HG03064 (cell line): ENCODE results near the gene FLNA.
A peak's percentile ranks its signal among the peaks of the same experiment; 100 is the strongest.
"Not testable (repeated sequence)": the region's sequence is repeated elsewhere in the genome, so short reads cannot be mapped to it uniquely, and the experiment has no call there.

Experiments
- ATAC-seq: cut with Tn5 transposase; IDR thresholded peaks from one replicate; pipeline ENCODE4 v1.9.1; 2021; ENCODE audit warnings: low read depth; ENCODE audit not compliant: unreplicated experiment

The FLNA gene

DNA sequence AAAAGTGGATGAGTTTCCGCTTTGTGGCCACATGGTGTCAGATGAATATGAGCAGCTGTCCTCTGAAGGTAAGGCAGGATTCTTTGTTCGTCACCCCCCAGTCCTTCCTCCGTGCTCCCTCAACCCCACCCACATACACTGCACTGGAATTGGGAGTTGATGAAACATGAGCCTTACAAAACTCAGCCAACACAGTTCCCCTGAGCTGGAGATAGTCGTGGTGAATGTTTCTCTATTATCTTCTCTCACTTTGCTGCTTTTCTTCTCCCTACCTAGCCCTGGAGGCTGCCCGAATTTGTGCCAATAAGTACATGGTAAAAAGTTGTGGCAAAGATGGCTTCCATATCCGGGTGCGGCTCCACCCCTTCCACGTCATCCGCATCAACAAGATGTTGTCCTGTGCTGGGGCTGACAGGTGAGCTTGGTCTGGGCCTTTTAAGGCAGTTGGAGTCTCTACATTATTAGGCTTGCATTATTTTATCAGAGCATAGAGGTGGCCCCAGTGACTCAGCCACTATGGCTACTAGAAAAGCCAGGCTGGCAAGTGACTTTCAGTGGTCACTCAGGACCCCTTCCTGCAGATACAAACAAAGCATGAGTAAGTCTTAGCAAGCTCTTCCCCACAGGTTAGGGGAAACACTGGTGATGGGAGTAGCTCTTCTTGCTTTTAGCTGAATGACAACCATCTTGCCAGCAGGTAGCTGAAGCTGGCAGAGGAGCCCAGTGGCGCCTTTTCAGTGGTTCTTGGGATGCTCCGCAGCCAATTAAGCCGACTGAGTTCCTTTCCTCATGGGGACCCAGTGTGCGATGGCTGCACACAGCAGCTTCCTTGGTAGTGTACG lies 25.3 kb upstream of the FLNA start:
- no peak for ATAC-seq

DNA sequence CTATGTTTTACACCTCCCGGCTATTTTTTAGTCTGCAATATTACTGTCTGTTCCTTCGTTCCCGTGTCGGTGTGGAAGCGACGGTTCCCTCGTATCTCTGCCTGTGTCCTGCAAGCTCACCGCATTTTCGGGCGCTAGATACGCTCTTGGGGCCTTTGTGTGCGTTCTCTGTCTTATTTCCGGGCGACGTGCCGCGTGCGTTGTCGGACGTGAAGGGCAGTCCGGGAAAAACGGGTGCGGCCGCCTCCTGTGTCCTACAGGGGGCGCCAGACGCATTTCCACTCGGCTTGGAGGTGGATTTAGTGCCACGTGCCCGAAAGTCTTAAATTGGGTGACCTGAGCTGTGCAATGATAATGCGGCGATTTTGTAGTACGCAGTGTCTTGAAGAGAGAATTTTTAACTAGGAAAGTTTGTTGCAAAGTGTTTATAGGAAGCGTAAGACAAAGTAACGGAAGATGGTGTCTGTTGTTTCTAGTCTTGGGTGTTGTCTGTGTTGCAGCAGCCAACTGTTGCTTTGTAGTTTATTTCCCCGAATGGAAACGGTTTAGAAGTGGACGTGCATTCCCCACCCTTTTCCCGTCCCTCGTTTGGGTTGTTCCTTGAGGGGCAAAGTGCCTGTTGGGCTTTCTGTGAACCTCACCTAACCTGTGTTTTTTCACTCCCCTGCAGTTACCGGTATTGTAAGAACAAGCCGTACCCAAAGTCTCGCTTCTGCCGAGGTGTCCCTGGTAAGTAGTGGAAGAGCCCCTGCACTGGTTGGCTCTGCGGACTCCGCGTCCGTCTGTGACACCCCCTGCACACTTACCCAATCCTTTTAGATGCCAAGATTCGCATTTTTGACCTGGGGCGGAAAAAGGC lies 24.5 kb upstream of the FLNA start:
- no peak for ATAC-seq

DNA sequence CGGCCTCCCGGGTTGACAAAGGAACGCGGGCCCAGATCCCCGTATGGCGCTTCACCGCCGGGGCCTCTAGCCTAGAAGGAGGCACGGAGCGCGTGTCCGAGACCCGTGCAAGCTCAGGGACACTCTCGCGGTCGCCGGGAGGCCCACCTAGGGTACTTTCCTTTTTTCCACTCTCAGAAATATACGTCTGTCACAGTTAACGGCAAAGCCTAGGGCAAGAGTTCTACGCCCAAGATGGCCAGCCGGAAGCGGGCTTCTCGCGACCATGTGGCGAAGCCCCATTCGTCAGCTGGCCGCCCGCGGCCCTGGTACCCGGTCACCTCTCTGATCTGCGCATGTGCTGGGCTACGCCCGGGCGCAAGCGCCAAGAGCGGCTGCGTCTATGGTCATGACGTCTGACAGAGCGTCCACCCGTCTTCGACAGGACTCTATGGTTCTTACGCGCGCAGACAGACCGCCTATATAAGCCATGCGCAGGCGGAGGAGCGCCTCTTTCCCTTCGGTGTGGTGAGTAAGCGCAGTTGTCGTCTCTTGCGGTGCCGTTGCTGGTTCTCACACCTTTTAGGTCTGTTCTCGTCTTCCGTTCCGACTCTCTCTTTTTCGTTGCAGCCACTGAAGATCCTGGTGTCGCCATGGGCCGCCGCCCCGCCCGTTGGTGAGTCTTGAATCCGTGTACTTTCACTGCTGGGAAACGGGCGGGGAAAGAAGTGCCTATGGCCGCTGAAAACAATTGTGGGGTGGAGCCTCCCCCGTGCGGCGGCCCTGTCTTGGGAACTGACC lies 23.6 kb upstream of the FLNA start, which contains the start of gene RPL10:
Gene RPL10 (plus strand): TSS at position 490 of the 780 bp plus-strand sequence. CDS start 143 bp downstream, at position 633.
- peak; percentile 52 for ATAC-seq

DNA sequence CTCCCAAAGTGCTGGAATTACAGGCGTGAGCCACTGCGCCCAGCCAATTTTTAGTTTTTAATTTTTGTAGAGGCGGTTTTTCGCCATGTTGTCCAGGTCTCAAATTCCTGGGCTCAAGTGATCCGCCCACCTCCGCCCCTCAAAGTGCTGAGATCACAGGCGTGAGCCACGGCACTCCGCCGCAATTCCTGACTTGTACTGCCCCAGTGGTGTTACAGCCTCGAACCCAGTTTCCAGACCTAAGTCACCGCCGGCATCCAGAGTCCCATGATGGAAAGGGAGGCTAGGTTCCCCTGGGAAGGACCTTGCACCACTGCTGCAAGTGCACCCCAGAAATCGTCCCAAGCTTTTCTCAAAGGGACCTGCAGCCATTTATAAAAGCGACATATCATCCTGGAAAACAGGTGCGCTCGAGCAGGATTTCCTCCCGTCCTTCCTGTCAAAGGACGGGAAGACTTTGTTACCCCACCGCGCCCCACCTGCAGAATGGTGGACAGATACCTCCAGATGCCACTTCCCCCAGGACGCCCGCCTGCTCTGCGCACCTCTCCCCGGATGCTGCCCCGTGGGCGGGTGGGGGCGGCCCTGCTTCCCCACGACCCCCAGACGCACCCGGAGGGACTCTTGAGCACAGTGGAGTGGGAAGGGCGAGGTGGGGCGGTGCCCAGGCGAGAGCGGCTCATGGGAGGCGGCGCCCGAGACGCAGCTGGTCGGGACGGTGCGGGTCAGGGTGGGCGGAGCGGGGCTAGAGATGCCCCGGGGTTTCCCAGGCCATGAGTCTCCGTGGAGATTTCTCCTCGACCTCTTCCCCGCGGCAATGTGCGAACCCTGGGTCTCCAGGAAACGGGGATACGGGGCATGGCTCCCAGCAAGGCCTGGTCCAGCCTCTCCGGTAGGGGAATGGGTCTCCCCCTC lies 22.8 kb upstream of the FLNA start:
- ATAC-seq = peak; percentile 40

DNA sequence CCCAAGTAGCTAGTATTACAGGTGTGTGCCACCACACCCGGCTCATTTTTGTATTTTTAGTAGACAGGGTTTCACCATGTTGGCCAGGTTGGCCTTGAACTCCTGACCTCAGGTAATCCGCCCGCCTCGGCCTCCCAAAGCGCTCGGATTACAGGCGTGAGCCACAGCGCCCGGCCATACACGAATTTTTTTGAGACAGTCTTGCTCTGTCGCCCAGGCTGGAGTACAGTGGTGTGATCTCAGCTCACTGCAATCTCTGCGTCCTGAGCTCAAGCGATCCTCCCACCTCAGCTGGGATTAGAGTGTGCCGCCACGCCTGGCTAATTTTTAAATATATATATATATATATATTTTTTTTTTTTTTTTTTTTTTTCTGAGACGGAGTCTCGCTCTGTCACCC lies 21.9 kb upstream of the FLNA start:
- ATAC-seq = not testable (repeated sequence)

DNA sequence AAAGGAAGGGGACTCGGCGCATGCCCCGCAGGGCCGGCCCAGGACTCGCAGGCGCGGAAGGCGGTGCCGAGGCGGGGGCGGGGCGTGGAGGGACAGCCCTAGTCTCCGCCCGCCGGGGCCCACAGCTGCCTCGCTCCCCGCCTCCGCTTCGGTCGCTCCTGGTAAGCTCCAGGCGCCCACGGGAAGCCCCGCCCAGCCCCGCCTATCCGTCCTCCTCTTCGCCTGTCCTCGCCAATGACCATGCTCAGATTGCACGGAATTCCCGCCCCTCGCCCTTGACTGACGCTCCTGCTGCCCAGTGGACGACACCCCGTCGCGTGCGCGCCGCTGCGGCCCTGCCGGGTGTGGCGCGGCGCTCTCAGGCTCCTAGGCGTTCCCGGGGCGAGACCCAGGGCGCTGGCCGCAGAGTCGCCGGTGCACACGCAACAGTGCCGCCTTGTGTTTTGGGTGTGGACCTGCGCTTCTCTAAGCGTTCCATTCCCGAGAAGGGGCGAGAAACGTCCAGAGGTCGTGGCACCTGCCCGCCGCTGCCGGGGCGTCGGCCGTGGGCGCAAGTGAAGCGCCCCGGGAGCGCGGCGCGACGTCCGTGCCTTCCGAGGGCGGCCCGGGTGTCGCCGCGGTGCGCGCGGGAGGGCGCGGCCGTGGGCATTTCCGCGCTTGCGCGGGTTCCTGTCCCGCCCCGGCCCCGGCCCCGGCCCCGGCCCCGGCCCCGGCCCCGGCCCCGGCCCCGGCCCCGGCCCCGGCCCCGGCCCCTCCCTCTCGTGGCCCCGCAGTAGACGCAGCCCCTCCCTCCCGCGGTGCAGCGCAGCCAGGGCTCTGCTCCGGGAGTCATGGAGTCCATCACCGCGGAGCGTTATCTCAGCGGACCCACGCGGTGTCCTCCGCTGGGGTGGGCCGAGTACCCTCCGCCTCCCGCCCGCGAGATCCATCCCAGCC lies 15.6 kb upstream of the FLNA start:
- peak; percentile 55 for ATAC-seq

DNA sequence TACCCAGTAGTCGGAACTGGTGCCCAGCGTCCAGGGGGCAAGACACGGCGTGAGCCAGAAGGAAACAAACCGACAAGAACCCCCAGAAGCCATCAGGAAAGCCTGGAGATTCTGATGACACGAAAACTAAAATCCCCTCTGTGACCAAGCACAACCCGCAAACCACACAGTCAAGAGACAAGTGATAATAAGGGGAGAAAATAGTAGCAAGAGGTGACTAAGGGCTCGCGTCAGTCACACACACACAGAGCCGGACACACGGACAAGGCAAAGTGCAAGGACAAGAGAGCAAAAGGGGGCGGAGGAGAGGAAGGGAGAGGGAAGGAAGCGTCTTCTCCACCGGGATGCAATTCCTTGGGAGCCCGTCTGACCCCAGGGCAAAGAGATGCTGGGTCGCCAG lies 14.2 kb upstream of the FLNA start:
- ATAC-seq = not testable (repeated sequence)

DNA sequence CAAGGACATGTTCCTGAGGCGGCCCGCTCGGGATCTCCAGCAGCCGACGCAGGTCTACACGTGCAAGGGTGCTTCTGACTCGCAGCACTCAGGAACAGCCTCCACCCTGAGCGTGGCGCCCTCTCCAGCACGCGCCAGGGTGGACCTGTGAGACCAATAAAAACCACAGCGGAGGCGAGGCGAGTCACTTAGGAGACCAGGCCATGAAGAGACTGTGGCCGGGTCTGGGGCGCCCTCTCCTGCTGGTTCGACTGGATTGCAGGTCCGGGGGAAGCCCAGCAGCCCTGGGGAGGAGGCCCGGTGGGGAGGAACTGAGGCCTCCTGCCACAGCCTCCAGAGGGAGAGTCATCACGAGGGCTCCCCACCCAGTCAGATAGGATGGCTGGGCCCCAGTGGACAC lies 13.7 kb upstream of the FLNA start:
- not testable (repeated sequence) for ATAC-seq

DNA sequence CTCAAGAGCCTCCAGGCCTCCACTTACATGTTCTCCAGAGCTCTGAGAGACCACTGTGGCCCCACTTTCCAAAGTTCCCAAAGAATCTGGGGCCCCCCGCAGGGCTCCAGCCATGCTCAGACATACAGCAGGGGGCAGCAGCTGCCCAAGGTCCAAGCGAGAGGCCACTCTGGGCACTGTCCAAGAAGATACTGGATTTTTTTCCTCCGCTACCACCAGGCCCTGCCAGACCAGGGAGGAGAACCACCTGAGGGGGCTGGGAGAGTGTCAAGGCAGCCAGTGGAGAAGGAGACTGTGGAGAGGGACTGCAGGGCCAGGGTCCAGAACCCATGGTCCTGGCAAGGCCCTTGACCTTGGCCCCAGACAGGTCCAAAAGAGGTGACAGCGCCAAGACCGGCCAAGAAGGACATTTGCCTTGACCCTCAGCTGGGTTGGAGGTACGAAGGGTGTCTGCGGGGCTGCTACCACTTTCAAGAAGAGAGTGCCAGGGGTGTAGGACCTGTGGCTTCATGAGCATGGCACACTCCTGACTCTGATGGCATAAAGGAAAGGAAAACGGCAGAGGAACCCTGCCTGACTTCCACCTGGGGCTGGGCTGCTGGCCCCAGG lies 10.0 kb upstream of the FLNA start:
- ATAC-seq = no peak

DNA sequence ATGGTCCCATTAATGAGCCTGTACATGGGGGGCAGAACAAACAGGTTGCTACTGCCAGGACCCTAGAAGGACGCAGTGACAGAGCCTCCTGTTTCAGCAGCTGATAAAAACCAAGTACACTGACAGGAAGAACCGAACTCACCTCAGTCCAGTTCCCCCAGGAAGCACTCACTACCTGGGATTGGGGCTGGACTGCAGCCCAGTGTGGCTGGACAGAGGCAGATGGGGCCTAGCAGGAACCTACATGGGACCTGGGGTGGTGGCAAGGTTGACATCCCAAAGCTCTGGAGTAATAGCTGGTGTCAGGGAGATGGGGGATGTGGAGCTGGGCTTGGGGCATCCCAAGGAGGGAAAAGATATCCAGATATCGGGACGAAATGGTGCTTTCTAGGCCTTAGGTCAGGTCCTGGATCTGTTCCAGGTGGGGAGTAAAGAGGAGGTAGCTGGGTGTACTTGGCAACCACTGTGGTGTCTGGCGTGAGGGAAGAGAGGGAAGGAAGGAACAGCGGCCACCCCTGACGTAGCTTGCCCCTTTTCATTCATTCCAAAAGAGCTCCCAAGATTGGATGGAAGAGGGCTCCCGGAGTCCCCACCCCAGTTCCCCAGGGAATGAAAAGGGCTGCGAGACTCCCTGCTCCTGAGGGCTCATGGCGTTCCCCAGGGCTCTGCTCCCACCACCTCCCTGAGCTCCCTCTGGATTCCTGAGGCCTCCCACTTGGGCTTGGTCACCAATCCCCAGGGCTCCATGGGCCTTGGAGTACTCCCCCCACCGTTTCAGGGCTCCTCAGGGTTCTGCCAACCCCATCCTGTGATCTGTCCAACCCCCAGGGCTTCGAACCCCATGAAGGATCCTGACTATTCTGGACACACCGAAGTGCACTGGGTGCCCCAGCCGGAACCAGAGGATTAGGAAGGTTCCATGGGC lies 9.2 kb upstream of the FLNA start:
- no peak for ATAC-seq

DNA sequence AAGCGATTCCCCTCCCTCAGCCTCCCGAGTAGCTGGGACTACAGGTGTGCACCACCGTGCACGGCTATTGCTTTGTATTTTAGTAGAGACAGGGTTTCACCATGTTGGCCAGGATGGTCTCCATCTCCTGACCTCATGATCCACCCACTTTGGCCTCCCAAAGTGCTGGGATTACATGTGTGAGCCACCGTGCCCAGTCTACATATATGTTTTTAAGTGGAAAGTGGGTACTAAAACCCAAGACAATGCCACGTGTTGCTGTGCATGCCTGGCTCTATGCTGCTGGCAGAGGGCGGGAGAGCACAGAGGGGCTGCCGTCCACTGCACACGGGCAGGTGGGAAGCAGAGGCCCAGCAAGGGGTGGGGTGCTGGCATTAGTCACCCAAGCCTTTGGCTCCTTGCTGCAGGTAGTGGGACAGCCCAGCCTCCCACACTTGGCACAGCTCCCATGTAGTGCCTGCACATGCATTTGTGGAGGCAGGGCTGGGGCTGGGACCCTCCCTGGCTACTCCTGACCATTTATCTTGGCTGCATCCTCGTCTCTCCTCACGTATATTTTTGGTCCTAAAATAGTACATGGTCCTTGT lies 8.1 kb upstream of the FLNA start:
- ATAC-seq = no peak

DNA sequence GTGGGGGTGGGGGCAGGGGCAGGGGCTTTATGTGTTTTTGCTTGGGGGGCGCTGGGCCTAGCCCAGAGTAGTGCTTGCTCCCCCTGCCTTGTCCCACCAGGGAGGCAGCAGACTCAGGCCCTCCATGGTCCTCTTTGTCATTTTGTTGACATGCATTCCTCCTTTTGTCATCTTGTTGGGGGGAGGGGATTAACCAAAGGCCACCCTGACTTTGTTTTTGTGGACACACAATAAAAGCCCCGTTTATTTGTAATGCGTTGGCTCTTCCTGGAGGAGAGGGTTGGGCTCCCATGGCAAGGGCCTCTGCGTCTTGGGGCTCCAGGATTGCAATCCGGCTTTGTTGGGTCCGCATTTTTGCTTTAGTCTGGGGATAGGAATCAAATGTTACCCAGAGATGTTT lies 6.8 kb upstream of the FLNA start:
- no peak for ATAC-seq

DNA sequence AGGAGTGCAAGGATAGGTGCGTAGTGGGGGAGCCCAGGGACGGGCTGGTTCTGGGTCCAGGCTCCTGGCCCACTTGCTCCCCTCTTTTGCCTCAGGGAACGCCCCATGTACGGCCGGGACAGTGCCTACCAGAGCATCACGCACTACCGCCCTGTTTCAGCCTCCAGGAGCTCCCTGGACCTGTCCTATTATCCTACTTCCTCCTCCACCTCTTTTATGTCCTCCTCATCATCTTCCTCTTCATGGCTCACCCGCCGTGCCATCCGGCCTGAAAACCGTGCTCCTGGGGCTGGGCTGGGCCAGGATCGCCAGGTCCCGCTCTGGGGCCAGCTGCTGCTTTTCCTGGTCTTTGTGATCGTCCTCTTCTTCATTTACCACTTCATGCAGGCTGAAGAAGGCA lies 6.4 kb upstream of the FLNA start:
- ATAC-seq = no peak

DNA sequence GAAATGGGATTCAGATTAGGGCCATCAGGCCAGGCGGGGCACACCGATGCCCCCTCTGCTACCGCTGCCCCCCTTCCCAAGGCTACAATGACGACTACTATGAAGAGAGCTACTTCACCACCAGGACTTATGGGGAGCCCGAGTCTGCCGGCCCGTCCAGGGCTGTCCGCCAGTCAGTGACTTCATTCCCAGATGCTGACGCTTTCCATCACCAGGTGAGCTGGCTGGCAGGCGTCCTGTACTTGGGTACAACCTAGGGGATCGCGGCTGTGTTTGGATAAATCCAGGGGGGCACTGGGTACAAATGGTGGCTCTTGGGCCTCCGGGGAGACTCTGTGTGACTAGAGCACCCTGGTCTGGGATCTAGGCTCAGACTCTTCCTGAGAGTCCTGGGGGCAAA lies 5.7 kb upstream of the FLNA start:
- no peak for ATAC-seq

DNA sequence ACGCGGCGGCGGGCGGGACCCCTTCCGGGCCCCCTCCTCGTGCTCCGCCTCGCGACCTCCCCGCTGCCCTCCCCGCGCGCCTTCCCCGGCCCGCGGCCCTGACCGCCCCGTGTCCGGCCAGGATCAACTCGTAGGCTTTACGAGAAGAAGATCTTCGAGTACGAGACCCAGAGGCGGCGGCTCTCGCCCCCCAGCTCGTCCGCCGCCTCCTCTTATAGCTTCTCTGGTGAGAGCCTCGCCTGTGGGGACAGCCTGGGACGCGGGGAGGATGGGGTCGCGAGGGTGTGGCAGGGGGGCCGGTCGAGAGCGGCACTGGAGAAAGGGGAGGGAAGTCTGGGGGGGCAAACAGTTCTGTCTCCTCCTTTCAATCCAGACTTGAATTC lies 5.1 kb upstream of the FLNA start:
- no peak for ATAC-seq

DNA sequence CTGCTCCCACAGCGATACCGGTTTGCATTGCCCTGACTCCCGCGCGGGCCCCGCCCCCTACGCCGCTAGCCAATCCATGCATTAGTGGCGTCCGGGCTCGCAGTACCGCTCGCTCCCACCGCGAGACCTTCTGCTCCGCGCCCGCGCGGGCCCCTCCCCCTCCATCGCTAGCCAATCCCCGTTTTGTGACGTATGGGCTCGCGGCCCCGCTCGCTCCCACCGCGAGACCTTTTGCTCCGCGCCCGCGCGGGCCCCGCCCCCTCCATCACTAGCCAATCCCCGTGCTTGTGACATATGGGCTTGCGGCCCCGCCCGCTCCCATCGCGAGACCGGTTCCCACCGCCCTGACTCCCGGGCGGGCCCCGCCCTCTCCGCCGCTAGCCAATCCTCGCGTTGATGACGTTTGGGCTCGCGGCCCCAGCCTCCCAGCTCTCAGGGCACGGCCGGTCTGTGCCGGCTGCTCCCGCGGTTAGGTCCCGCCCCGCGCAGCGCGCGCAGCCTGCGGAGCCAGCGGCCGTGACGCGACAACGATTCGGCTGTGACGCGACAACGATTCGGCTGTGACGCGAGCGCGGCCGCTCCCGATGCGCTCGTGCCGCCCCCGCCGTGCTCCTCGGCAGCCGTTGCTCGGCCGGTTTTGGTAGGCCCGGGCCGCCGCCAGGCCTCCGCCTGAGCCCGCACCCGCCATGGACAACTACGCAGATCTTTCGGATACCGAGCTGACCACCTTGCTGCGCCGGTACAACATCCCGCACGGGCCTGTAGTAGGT lies 4.5 kb upstream of the FLNA start, which contains the start of gene EMD:
Gene EMD (plus strand): TSS at position 497 of the 770 bp plus-strand sequence. CDS start 190 bp downstream, at position 687.
- ATAC-seq = peak; percentile 82
